HCT116 (cell line): Measurements from ENCODE around the gene SULT6B1. TPM values are rescaled to one million over a fixed set of nuclear protein-coding genes. Genes with fewer than 3 reads are reported as not detected.

Experiments
- ATAC-seq: fragments of 200-7000 bp; cut with Tn5 transposase; 2 replicates; pipeline ENCODE4 v1.9.1; 2020; ENCODE audit warnings: mild to moderate bottlenecking, moderate library complexity
- BruUV-seq: library from RNA; stranded (reverse); fragments of 400-500 nt; replicated peaks from 2 replicates; lab custom pipeline; 2021; lab: Mats Ljungman, UMichigan
- CTCF ChIA-PET: fragments of 300-600 bp; sonication (Branson Sonifier 250); formaldehyde crosslinking; loops from one replicate; lab custom pipeline; 2021; ENCODE audit warnings: antibody characterized with exemption; lab: Charles Lee
- POLR2A ChIA-PET: fragments of 300-600, 350-600 bp; sonication (Branson Sonifier 250); formaldehyde crosslinking; loops from one replicate; lab custom pipeline; 2021; ENCODE audit warnings: antibody characterized with exemption; lab: Charles Lee
- RAD21 ChIA-PET, 2 experiments: fragments of 300-600 bp; sonication (Branson Sonifier 250); formaldehyde crosslinking; loops; one replicate each; lab custom pipeline; 2023; ENCODE audit warnings: low total read pairs in 2 of 2; ENCODE audit not compliant: uncharacterized antibody in 2 of 2, unreplicated experiment in 2 of 2, low non-redundant PET in 1 of 2; lab: Charles Lee
- DNase-seq: peaks from one replicate; pipeline ENCODE4 v3.0.0-alpha.2; 2010; ENCODE audit warnings: low read depth, low spot score
- H2AFZ ChIP-seq: fragments of 200-600 bp; shearing (Covaris generic), sonication (generic); 2 replicates; pipeline ENCODE4 v1.6.1; 2017; ENCODE audit warnings: low read depth, mixed run types, mixed read lengths, antibody characterized with exemption, low read length; ENCODE audit not compliant: poor library complexity, severe bottlenecking
- H3K27ac ChIP-seq: 2 replicates; pipeline ENCODE4 v1.5.1; 2012; ENCODE audit warnings: low read depth, low read length
- H3K27me3 ChIP-seq: fragments of 200-600 bp; sonication (generic); 2 replicates; pipeline ENCODE4 v1.6.1; 2016; ENCODE audit warnings: mixed run types, low read length, mixed read lengths; ENCODE audit not compliant: insufficient read depth
- H3K36me3 ChIP-seq, 2 experiments: fragments of 200-500 bp in 1 of 2; fragments of 200-600 bp in 1 of 2; sonication (Bioruptor generic) in 1 of 2; sonication (generic) in 1 of 2; 2 replicates each; pipeline versions ENCODE4 v1.5.1 to v1.6.1; 2014 to 2016; ENCODE audit warnings: low read length in 2 of 2, inconsistent platforms in 1 of 2, mixed read lengths in 1 of 2, mixed run types in 1 of 2; ENCODE audit not compliant: insufficient read depth in 2 of 2, control insufficient read depth in 1 of 2
- H3K4me1 ChIP-seq, 2 experiments: fragments of 200-600 bp in 1 of 2; sonication (generic) in 1 of 2; 2 replicates each; pipeline versions ENCODE4 v1.5.1 to v1.6.1; 2012 to 2017; ENCODE audit warnings: low read length in 2 of 2, inconsistent platforms in 1 of 2, mild to moderate bottlenecking in 1 of 2, mixed read lengths in 1 of 2, mixed run types in 1 of 2, moderate library complexity in 1 of 2; ENCODE audit not compliant: insufficient read depth in 2 of 2, control insufficient read depth in 1 of 2
- H3K4me2 ChIP-seq: fragments of 200-600 bp; sonication (generic); 2 replicates; pipeline ENCODE4 v1.6.1; 2017; ENCODE audit warnings: mixed run types, low read length, mixed read lengths
- H3K4me3 ChIP-seq, 2 experiments: fragments of 200-600 bp in 1 of 2; sonication (generic) in 1 of 2; replicated peaks in 1 of 2; 2 replicates each; pipeline ENCODE4 v1.5.1; 2011 to 2016; ENCODE audit warnings: low read length in 2 of 2, control low read depth in 1 of 2, low read depth in 1 of 2, mild to moderate bottlenecking in 1 of 2, mixed read lengths in 1 of 2, mixed run types in 1 of 2
- H3K79me2 ChIP-seq: fragments of 200-600 bp; sonication (generic); 2 replicates; pipeline ENCODE4 v1.6.1; 2017; ENCODE audit warnings: mild to moderate bottlenecking, mixed run types, low read length, moderate library complexity, mixed read lengths; ENCODE audit not compliant: insufficient read depth
- H3K9ac ChIP-seq: fragments of 200-600 bp; sonication (generic); 2 replicates; pipeline ENCODE4 v1.6.1; 2016; ENCODE audit warnings: low read length, mixed read lengths
- H3K9me2 ChIP-seq: fragments of 200-600 bp; sonication (generic), shearing (Covaris generic); 2 replicates; pipeline ENCODE4 v1.6.1; 2017; ENCODE audit warnings: mixed run types, mild to moderate bottlenecking, moderate library complexity; ENCODE audit not compliant: insufficient read depth
- H3K9me3 ChIP-seq, 2 experiments: fragments of 200-500 bp in 1 of 2; fragments of 200-600 bp in 1 of 2; sonication (Bioruptor generic) in 1 of 2; sonication (generic) in 1 of 2; 2 replicates each; pipeline ENCODE4 v1.6.1; 2014 to 2017; ENCODE audit warnings: low read length in 2 of 2, mixed read lengths in 2 of 2, inconsistent platforms in 1 of 2, low read depth in 1 of 2, mild to moderate bottlenecking in 1 of 2, mixed run types in 1 of 2, moderate library complexity in 1 of 2; ENCODE audit not compliant: control insufficient read depth in 1 of 2, insufficient read depth in 1 of 2
- H4K20me1 ChIP-seq: fragments of 200-600 bp; sonication (generic), shearing (Covaris generic); 2 replicates; pipeline ENCODE4 v1.6.1; 2017; ENCODE audit warnings: mixed run types, mild to moderate bottlenecking, moderate library complexity; ENCODE audit not compliant: insufficient read depth
- CBX3 ChIP-seq: IDR thresholded peaks from 2 replicates; pipeline ENCODE4 v1.6.1; 2012; ENCODE audit warnings: low read depth
- CEBPB ChIP-seq: IDR thresholded peaks from 2 replicates; pipeline ENCODE4 v1.6.1; 2012; ENCODE audit warnings: low read depth
- ELF1 ChIP-seq: IDR thresholded peaks from 2 replicates; pipeline ENCODE4 v1.6.1; 2012; ENCODE audit warnings: low read depth, borderline replicate concordance
- EZH2phosphoT487 ChIP-seq: fragments of 200-600 bp; IDR thresholded peaks from 2 replicates; pipeline ENCODE4 v1.6.1; 2018; ENCODE audit warnings: antibody characterized with exemption, borderline replicate concordance
- JUND ChIP-seq: IDR thresholded peaks from 2 replicates; pipeline ENCODE4 v1.6.1; 2012
- POLR2A ChIP-seq: IDR thresholded peaks from 2 replicates; pipeline ENCODE4 v1.7.0; 2011; ENCODE audit warnings: borderline replicate concordance; ENCODE audit not compliant: insufficient read depth, insufficient read length; ENCODE audit errors: extremely low read depth
- POLR2AphosphoS5 ChIP-seq: IDR thresholded peaks from 2 replicates; pipeline ENCODE4 v1.6.1; 2011; ENCODE audit warnings: mild to moderate bottlenecking, low read depth, low read length, moderate library complexity
- SIN3A ChIP-seq: IDR thresholded peaks from 2 replicates; pipeline ENCODE4 v1.6.1; 2012; ENCODE audit warnings: low read depth
- SP1 ChIP-seq: IDR thresholded peaks from 2 replicates; pipeline ENCODE4 v1.6.1; 2012; ENCODE audit warnings: low read depth
- SRF ChIP-seq: IDR thresholded peaks from 2 replicates; pipeline ENCODE4 v1.6.1; 2012; ENCODE audit warnings: low read depth
- YY1 ChIP-seq: IDR thresholded peaks from 2 replicates; pipeline ENCODE4 v1.6.1; 2011; ENCODE audit warnings: low read length, low read depth, moderate library complexity, mild to moderate bottlenecking; ENCODE audit not compliant: insufficient replicate concordance; ENCODE audit errors: extremely low read depth
- ZNF274 ChIP-seq: fragments of 200-500 bp; sonication (Bioruptor generic); IDR thresholded peaks from 2 replicates; pipeline ENCODE4 v1.6.1; 2014; ENCODE audit warnings: mild to moderate bottlenecking, low read depth, low read length, inconsistent platforms
- intact Hi-C: fragments of 100-400 bp; cut with micrococcal nuclease; formaldehyde crosslinking; loops from 2 replicates; pipeline ENCODE4 v1.10.0; 2022
- total RNA-seq: library from RNA; stranded (reverse); gene quantifications from one replicate; pipeline ENCODE4 v1.2.1, GENCODE V29; 2021; ENCODE audit not compliant: unreplicated experiment
- TF ChIP-seq, protein P1 (sequence below): IDR thresholded peaks from 2 replicates; pipeline ENCODE4 v1.6.1; 2012
- TF ChIP-seq, protein P2 (sequence below): IDR thresholded peaks from 2 replicates; pipeline ENCODE4 v1.6.1; 2012; ENCODE audit warnings: low read depth

The SULT6B1 gene
- total RNA-seq, 1 experiment from 2014 or later, result not detected

DNA sequence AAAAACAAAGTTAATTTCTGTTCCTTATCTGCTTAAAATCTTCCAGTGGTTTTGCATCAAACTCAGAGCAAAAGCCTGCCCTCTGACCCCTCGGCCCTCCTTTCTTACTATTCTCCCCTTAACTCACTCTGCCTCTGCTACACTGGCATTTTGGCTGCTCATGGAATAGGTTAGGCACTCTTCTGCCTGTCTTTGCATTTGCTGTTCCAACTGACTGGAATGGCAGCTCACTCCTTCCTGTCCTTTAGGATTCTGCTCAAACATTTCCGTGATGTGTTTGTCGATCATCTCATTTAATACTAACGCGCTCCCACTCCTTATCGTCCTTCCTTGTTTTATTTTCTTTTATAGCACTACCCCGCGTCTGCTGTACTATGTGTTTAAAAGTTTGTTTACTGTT, 42.1 kb upstream of the SULT6B1 start:
- Histone ChIP-seq H3K79me2 (peaks cover 95% of the 10 kb centered on the region), H3K36me3 (peaks cover 19 to 25% of the 10 kb centered on the region in 2 experiments; a peak in 3 of 4 replicates), H3K4me1 (peaks cover 14 to 23% of the 10 kb centered on the region in 2 experiments), H2AFZ (no peak overlapping the region), H3K9me3 (no peaks in the 10 kb centered on the region), H3K4me2 (peak overlapping the region; percentile 92), H3K4me3 (peak overlapping the region; percentile 93 to 95), H4K20me1 (peaks cover 10% of the 10 kb centered on the region; the same call in 1 of the 2 replicates), H3K9ac (peak overlapping the region; percentile 95), H3K27me3 (no peaks in the 10 kb centered on the region), H3K9me2 (no peaks in the 10 kb centered on the region), H3K27ac (peak overlapping the region; percentile 57)
- ChIA-PET CTCF (no interaction called here), POLR2A (no interaction called here), RAD21 (no interaction called here)
- BruUV-seq, result no TSS peak
- intact Hi-C loops, result no loop called here
- TF ChIP-seq SRF (no peak), POLR2AphosphoS5 (no peak), CEBPB (no peak), POLR2A (no peak), ELF1 (no peak), JUND (no peak), YY1 (no peak), SIN3A (no peak), CBX3 (no peak), EZH2phosphoT487 (no peak), ZNF274 (no peak), SP1 (no peak)
- TF ChIP-seq, protein P1, sequence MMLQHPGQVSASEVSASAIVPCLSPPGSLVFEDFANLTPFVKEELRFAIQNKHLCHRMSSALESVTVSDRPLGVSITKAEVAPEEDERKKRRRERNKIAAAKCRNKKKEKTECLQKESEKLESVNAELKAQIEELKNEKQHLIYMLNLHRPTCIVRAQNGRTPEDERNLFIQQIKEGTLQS, result no peak
- TF ChIP-seq, protein P2, sequence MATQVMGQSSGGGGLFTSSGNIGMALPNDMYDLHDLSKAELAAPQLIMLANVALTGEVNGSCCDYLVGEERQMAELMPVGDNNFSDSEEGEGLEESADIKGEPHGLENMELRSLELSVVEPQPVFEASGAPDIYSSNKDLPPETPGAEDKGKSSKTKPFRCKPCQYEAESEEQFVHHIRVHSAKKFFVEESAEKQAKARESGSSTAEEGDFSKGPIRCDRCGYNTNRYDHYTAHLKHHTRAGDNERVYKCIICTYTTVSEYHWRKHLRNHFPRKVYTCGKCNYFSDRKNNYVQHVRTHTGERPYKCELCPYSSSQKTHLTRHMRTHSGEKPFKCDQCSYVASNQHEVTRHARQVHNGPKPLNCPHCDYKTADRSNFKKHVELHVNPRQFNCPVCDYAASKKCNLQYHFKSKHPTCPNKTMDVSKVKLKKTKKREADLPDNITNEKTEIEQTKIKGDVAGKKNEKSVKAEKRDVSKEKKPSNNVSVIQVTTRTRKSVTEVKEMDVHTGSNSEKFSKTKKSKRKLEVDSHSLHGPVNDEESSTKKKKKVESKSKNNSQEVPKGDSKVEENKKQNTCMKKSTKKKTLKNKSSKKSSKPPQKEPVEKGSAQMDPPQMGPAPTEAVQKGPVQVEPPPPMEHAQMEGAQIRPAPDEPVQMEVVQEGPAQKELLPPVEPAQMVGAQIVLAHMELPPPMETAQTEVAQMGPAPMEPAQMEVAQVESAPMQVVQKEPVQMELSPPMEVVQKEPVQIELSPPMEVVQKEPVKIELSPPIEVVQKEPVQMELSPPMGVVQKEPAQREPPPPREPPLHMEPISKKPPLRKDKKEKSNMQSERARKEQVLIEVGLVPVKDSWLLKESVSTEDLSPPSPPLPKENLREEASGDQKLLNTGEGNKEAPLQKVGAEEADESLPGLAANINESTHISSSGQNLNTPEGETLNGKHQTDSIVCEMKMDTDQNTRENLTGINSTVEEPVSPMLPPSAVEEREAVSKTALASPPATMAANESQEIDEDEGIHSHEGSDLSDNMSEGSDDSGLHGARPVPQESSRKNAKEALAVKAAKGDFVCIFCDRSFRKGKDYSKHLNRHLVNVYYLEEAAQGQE, result no peak
- DNase-seq, result no peak
- no peak for ATAC-seq
